Naive thymus-derived CD4-positive, alpha-beta T cell (primary cell): Measurements from ENCODE around the gene SLC25A12. TPM values are rescaled to one million over a fixed set of nuclear protein-coding genes. Genes with fewer than 3 reads are reported as not detected.
A peak's percentile ranks its signal among the peaks of the same experiment; 100 is the strongest.

Experiments
- ATAC-seq: fragments of 150-1000 bp; cut with Tn5 transposase; 2 replicates; pipeline ENCODE4 v1.10.0; 2021; ENCODE audit warnings: mild to moderate bottlenecking, moderate library complexity
- CTCF ChIA-PET: fragments of 350-600 bp; sonication (Branson Sonifier 250); formaldehyde crosslinking; loops from one replicate; lab custom pipeline; 2021; ENCODE audit warnings: antibody characterized with exemption; lab: Charles Lee
- POLR2A ChIA-PET: fragments of 350-600 bp; sonication (Branson Sonifier 250); formaldehyde crosslinking; loops from one replicate; lab custom pipeline; 2021; ENCODE audit warnings: antibody characterized with exemption, inconsistent platforms; lab: Charles Lee
- DNase-seq, 9 donors: peaks; one replicate each; pipeline versions ENCODE4 v3.0.0 to v3.0.0-alpha.2; 2020 to 2022; ENCODE audit warnings: mixed read lengths in 1 of 9
- H3K27ac ChIP-seq: one replicate; pipeline ENCODE4 v1.7.0; 2013; ENCODE audit warnings: mild to moderate bottlenecking, low read depth, low read length, moderate library complexity
- H3K27me3 ChIP-seq, 2 donors: one replicate each; pipeline ENCODE4 v1.7.0; 2013; ENCODE audit warnings: low read length in 2 of 2, mild to moderate bottlenecking in 2 of 2, moderate library complexity in 2 of 2; ENCODE audit not compliant: control insufficient read depth in 2 of 2, insufficient read depth in 2 of 2
- H3K36me3 ChIP-seq, 3 experiments: 1 replicate in 2 of 3; 2 replicates in 1 of 3; pipeline ENCODE4 v1.7.0; 2013; ENCODE audit warnings: low read length in 3 of 3, mild to moderate bottlenecking in 3 of 3, moderate library complexity in 1 of 3; ENCODE audit not compliant: insufficient read depth in 3 of 3, control insufficient read depth in 2 of 3
- H3K4me1 ChIP-seq, 2 donors: one replicate each; pipeline ENCODE4 v1.7.0; 2013; ENCODE audit warnings: low read length in 2 of 2, mild to moderate bottlenecking in 2 of 2, moderate library complexity in 1 of 2; ENCODE audit not compliant: control insufficient read depth in 2 of 2, insufficient read depth in 2 of 2
- H3K4me3 ChIP-seq: 2 replicates; pipeline ENCODE4 v1.7.0; 2013; ENCODE audit warnings: mild to moderate bottlenecking, low read length
- H3K9me3 ChIP-seq, 3 experiments: 1 replicate in 2 of 3; 2 replicates in 1 of 3; pipeline ENCODE4 v1.7.0; 2013; ENCODE audit warnings: low read length in 3 of 3; ENCODE audit not compliant: control insufficient read depth in 2 of 3
- H3K27ac Mint-ChIP-seq, 9 donors: one replicate each; pipeline ENCODE4 v1.8.0; 2020 to 2022; ENCODE audit warnings: mixed read lengths in 9 of 9, mild to moderate bottlenecking in 8 of 9, moderate library complexity in 5 of 9, inconsistent platforms in 2 of 9
- H3K27me3 Mint-ChIP-seq, 5 donors: one replicate each; pipeline ENCODE4 v1.8.0; 2021 to 2022; ENCODE audit warnings: mixed read lengths in 5 of 5, mild to moderate bottlenecking in 1 of 5
- H3K36me3 Mint-ChIP-seq, 5 donors: one replicate each; pipeline ENCODE4 v1.8.0; 2020 to 2022; ENCODE audit warnings: mixed read lengths in 5 of 5, mild to moderate bottlenecking in 3 of 5, inconsistent platforms in 1 of 5
- H3K4me1 Mint-ChIP-seq, 7 donors: one replicate each; pipeline ENCODE4 v1.8.0; 2020 to 2022; ENCODE audit warnings: mixed read lengths in 7 of 7, mild to moderate bottlenecking in 3 of 7, inconsistent platforms in 1 of 7
- H3K4me3 Mint-ChIP-seq, 10 donors: one replicate each; pipeline ENCODE4 v1.8.0; 2020 to 2022; ENCODE audit warnings: mild to moderate bottlenecking in 10 of 10, mixed read lengths in 10 of 10, moderate library complexity in 6 of 10, inconsistent platforms in 2 of 10
- H3K9me3 Mint-ChIP-seq, 11 donors: one replicate each; pipeline ENCODE4 v1.8.0; 2020 to 2022; ENCODE audit warnings: mixed read lengths in 11 of 11, mild to moderate bottlenecking in 4 of 11, inconsistent platforms in 1 of 11, moderate library complexity in 1 of 11
- intact Hi-C, 2 donors: fragments of 100-400 bp; cut with micrococcal nuclease; formaldehyde crosslinking; loops; one replicate each; pipeline ENCODE4 v1.15.1; 2023
- polyA plus RNA-seq, 2 donors: library from polyadenylated mRNA; unstranded; fragments of 300-500 nt; fragmentation: Illumina TruSeq; gene quantifications; one replicate each; pipeline ENCODE4 v1.2.3, GENCODE V29; 2021
- total RNA-seq, 6 experiments: library from RNA in 5 of 6; stranded (reverse) in 5 of 6; gene quantifications; 1 replicate in 5 of 6; 2 replicates in 1 of 6; pipeline ENCODE4 v1.2.3 and lab custom pipeline; 2021 to 2026

SLC25A12 gene
- total and polyA plus RNA-seq, 7 experiments from 2014 or later: 11.9 to 33.6 (median 14.0) TPM

GRCh38 chr2:171846894-171847293, 47.1 kb downstream of the SLC25A12 start:
- H3K4me1 ChIP-seq: no peaks in the 10 kb centered on the region
- H3K27me3 ChIP-seq: no peaks in the 10 kb centered on the region
- ATAC-seq (no peak), DNase-seq (no peak)
- intact Hi-C loops: no loop called here
- POLR2A ChIA-PET: no interaction called here
- Mint-ChIP-seq H3K4me3 (no peak overlapping the region), H3K4me1 (peaks cover 0 to 5% (median 0%) of the 10 kb centered on the region in 7 donors), H3K27me3 (no peaks in the 10 kb centered on the region), H3K9me3 (no peaks in the 10 kb centered on the region), H3K27ac (peak overlapping the region in 1 of 9 donors; percentile 12), H3K36me3 (peaks cover 0 to 28% (median 20%) of the 10 kb centered on the region in 5 donors)
- no peak overlapping the region for H3K4me3 ChIP-seq
- no peak overlapping the region for H3K27ac ChIP-seq
- CTCF ChIA-PET: no interaction called here
- peaks cover 0 to 5% (median 0%) of the 10 kb centered on the region in 3 experiments for H3K36me3 ChIP-seq
- no peaks in the 10 kb centered on the region for H3K9me3 ChIP-seq

DNA sequence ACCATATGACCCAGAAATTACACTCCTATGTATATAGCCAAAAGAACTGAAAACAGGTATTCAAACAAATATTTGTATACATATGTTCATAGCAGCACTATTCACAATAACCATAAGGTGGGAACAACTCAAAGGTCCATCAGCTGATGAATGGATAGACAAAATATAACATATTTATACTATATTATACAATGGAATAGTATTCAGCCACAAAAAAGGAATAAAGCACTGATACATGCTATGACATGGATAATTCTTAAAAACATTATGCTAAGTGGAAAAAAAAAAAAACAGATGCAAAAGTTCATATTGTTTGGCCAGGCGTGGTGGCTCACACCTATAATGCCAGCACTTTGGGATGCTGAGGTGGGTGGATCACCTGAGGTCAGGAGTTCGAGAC, 52.0 kb downstream of the SLC25A12 start:
- intact Hi-C loops: no loop called here
- POLR2A ChIA-PET: no interaction called here
- CTCF ChIA-PET: no interaction called here

GRCh38 chr2:171837736-171838135, 56.3 kb downstream of the SLC25A12 start:
- Mint-ChIP-seq H3K27ac (no peak overlapping the region), H3K4me1 (peaks cover 0 to 6% (median 0%) of the 10 kb centered on the region in 7 donors), H3K27me3 (no peaks in the 10 kb centered on the region), H3K9me3 (peaks cover 0 to 11% (median 0%) of the 10 kb centered on the region in 11 donors), H3K36me3 (peaks cover 39 to 82% (median 66%) of the 10 kb centered on the region in 5 donors), H3K4me3 (no peak overlapping the region)
- intact Hi-C loops: no loop called here
- Histone ChIP-seq H3K4me3 (no peak overlapping the region), H3K4me1 (no peaks in the 10 kb centered on the region), H3K9me3 (no peaks in the 10 kb centered on the region), H3K27ac (no peak overlapping the region), H3K27me3 (no peaks in the 10 kb centered on the region), H3K36me3 (peaks cover 8 to 46% (median 19%) of the 10 kb centered on the region in 3 experiments)
- CTCF ChIA-PET: no interaction called here
- ATAC-seq (no peak), DNase-seq (no peak)
- POLR2A ChIA-PET: no interaction called here

More for the DNA sequence above, 52.0 kb downstream of the SLC25A12 start:
- Mint-ChIP-seq H3K27ac (no peak overlapping the region), H3K4me3 (no peak overlapping the region), H3K9me3 (no peaks in the 10 kb centered on the region), H3K4me1 (peaks cover 0 to 6% (median 0%) of the 10 kb centered on the region in 7 donors), H3K36me3 (peaks cover 13 to 58% (median 47%) of the 10 kb centered on the region in 5 donors), H3K27me3 (no peaks in the 10 kb centered on the region)
- Histone ChIP-seq H3K36me3 (peaks cover 0 to 12% (median 7%) of the 10 kb centered on the region in 3 experiments), H3K4me3 (no peak overlapping the region), H3K4me1 (no peaks in the 10 kb centered on the region), H3K27me3 (no peaks in the 10 kb centered on the region), H3K27ac (no peak overlapping the region), H3K9me3 (no peaks in the 10 kb centered on the region)
- no peak for ATAC-seq
- no peak for DNase-seq

- DNase-seq (no peak), ATAC-seq (no peak)
- Mint-ChIP-seq H3K9me3 (peaks cover 0 to 20% (median under 1%) of the 10 kb centered on the region in 11 donors), H3K4me1 (peaks cover 0 to 6% (median 0%) of the 10 kb centered on the region in 7 donors), H3K4me3 (no peak overlapping the region), H3K36me3 (peaks cover 45 to 90% (median 74%) of the 10 kb centered on the region in 5 donors), H3K27ac (no peak overlapping the region), H3K27me3 (no peaks in the 10 kb centered on the region)
- ChIA-PET POLR2A (no interaction called here), CTCF (no interaction called here)
- Histone ChIP-seq H3K4me1 (no peaks in the 10 kb centered on the region), H3K27me3 (no peaks in the 10 kb centered on the region), H3K27ac (no peak overlapping the region), H3K36me3 (peaks cover 8 to 55% (median 19%) of the 10 kb centered on the region in 3 experiments), H3K9me3 (no peaks in the 10 kb centered on the region), H3K4me3 (no peak overlapping the region)
- intact Hi-C loops: no loop called here
Observed at GRCh38 chr2:171836146-171836910, 57.7 kb downstream of the SLC25A12 start.

DNA sequence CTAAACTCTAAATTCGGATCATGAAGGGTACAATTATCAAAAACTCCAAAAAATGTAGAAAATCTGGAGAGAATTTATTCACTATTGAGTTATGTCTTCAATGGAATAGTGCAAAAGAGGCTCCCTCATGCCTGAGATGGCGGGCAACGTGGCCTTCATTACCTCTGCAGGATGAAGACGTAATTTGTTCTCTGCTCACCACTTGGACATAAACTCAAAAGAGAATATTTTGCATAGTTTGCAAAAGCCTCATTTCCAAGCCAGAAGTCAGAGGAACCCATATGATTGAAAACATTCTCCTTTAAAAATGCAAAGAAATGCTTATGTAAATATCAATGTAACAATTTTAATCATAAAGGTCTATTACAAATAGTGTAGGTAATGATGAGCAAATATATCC, 58.7 kb downstream of the SLC25A12 start:
- DNase-seq: no peak
- CTCF ChIA-PET: no interaction called here
- no peak overlapping the region for H3K27ac ChIP-seq
- H3K27me3 ChIP-seq: no peaks in the 10 kb centered on the region
- no peak overlapping the region for H3K27ac Mint-ChIP-seq
- H3K9me3 Mint-ChIP-seq: peaks cover 0 to 23% (median 2%) of the 10 kb centered on the region in 11 donors
- H3K4me1 ChIP-seq: no peaks in the 10 kb centered on the region
- H3K36me3 ChIP-seq: peaks cover 8 to 63% (median 19%) of the 10 kb centered on the region in 3 experiments
- H3K4me3 Mint-ChIP-seq: no peak overlapping the region
- H3K4me1 Mint-ChIP-seq: peaks cover 0 to 6% (median 0%) of the 10 kb centered on the region in 7 donors
- intact Hi-C loops: no loop called here
- H3K4me3 ChIP-seq: no peak overlapping the region
- ATAC-seq: no peak
- peaks cover 48 to 90% (median 75%) of the 10 kb centered on the region in 5 donors for H3K36me3 Mint-ChIP-seq
- POLR2A ChIA-PET: no interaction called here
- no peaks in the 10 kb centered on the region for H3K9me3 ChIP-seq
- H3K27me3 Mint-ChIP-seq: no peaks in the 10 kb centered on the region

GRCh38 chr2:171834286-171834685, 59.8 kb downstream of the SLC25A12 start:
- ChIA-PET POLR2A (no interaction called here), CTCF (no interaction called here)
- Histone ChIP-seq H3K36me3 (peaks cover 8 to 63% (median 19%) of the 10 kb centered on the region in 3 experiments), H3K27me3 (no peaks in the 10 kb centered on the region), H3K4me1 (no peaks in the 10 kb centered on the region), H3K27ac (no peak overlapping the region), H3K9me3 (no peaks in the 10 kb centered on the region), H3K4me3 (no peak overlapping the region)
- H3K9me3 Mint-ChIP-seq: peaks cover 0 to 23% (median 2%) of the 10 kb centered on the region in 11 donors
- intact Hi-C loops: no loop called here
- ATAC-seq (no peak), DNase-seq (no peak)
- no peak overlapping the region for H3K27ac Mint-ChIP-seq
- H3K4me1 Mint-ChIP-seq: peaks cover 0 to 2% (median 0%) of the 10 kb centered on the region in 7 donors
- peaks cover 45 to 86% (median 76%) of the 10 kb centered on the region in 5 donors for H3K36me3 Mint-ChIP-seq
- no peaks in the 10 kb centered on the region for H3K27me3 Mint-ChIP-seq
- no peak overlapping the region for H3K4me3 Mint-ChIP-seq
